GM10248 (cell line): ENCODE measurements around the gene FKBP2.

ENCODE experiments used
- CTCF ChIA-PET: fragments of 300-600 bp; sonication (Branson Sonifier 250); formaldehyde crosslinking; extraction: SDS; loops from one replicate; lab custom pipeline; 2021; ENCODE audit warnings: antibody characterized with exemption; lab: Yijun Ruan, JAX
- POLR2A ChIA-PET: fragments of 350-650 bp; sonication (Branson Sonifier 250); formaldehyde crosslinking; extraction: SDS; loops from one replicate; lab custom pipeline; 2020; ENCODE audit warnings: antibody characterized with exemption; lab: Yijun Ruan, JAX
- DNase-seq: peaks from one replicate; pipeline ENCODE4 v3.0.0; 2012; ENCODE audit errors: extremely low spot score
- CTCF ChIP-seq: IDR thresholded peaks from 2 replicates; pipeline ENCODE4 v1.5.1; 2012; ENCODE audit warnings: mild to moderate bottlenecking, low read depth; ENCODE audit errors: extremely low read depth, missing control alignments, control extremely low read depth

FKBP2 gene

DNA sequence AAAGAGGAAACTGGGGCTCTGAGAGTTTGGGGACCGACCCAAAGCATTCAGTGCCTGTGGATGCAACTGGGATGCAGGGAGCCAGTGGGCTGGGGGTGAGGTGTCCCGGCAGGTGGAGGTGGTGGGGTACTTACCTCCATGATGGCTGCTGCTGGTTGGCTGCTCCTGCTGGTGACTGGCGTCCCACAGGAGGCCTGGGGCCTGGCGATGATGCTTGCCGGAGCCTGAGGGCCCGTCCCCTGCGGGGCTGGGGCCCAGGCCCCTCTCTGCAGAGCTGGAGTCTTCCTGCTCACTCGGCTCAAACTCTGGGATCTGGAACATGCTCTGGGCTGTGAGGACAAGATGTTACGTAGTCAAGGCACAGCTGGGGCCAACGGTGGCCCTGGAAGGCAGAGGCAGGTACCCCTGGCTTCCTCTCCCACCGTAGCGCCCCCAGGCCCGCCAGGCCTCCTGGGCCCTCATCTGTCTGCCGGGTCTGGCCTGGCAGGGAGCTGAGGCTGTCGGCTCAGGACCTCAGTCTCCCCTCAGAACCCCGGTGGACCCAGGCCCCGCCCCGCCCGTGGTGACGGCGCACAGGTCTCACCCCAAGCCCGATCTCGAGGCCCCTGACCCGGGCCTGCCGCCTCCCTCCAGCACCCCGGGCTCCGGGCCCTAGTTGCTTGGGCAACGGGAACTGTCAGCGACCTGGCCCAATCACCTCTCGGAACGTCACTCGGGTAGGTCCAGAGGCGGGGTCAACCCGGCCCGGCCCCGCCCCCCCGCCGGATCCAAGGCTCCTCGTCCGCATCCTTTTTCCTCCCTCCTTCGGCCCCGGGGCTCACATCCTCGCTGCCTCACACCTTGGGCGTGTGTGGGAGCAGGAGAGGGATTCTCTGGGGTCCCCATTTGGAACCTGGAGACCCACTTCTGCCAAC lies 43.4 kb downstream of the FKBP2 start, which contains the start of gene BAD:
Gene BAD, minus strand, starts transcription at position 618 of the 914 bp plus-strand sequence. Its CDS starts 297 bp downstream, at position 321.
- CTCF ChIA-PET = interaction anchor here (1.2 to 14.3 kb wide), 4 partner anchors 13 to 79 kb away, joined by 3 to 186 read pairs (median 14); partner anchors contain the start of genes CATSPERZ and ESRRA

GRCh38 chr11:64284962-64285884 lies 44.3 kb downstream of the FKBP2 start, which contains the start of gene GPR137:
GPR137 (plus strand) TSS chr11:64285848; CDS start chr11:64286525, 677 bp downstream.
- peak; percentile 6 for TF ChIP-seq CTCF
- POLR2A ChIA-PET = interaction anchor here (0.6 to 2.7 kb wide), 5 partner anchors 14 to 100 kb away, joined by 3 to 11 read pairs (median 4); partner anchors contain the start of genes NUDT22 and STIP1
- peak; percentile 94 for DNase-seq
- CTCF ChIA-PET = interaction anchor here (1.2 to 14.3 kb wide), 4 partner anchors 13 to 80 kb away, joined by 3 to 186 read pairs (median 14); partner anchors contain the start of genes CATSPERZ and ESRRA

More for the DNA sequence above, 43.4 kb downstream of the FKBP2 start, which contains the start of gene BAD:
- DNase-seq = peak; percentile 99
- peak; percentile 0 for TF ChIP-seq CTCF
- POLR2A ChIA-PET = interaction anchor here (0.8 to 2.7 kb wide), 4 partner anchors 13 to 99 kb away, joined by 3 to 11 read pairs (median 4); partner anchors contain the start of genes NUDT22 and STIP1

GRCh38 chr11:64285885-64286800 lies 45.2 kb downstream of the FKBP2 start:
- peak; percentile 19 for TF ChIP-seq CTCF
- CTCF ChIA-PET = interaction anchor here (1.3 to 14.3 kb wide), 3 partner anchors 17 to 81 kb away, joined by 3 to 186 read pairs (median 6); partner anchors contain the start of genes CATSPERZ and ESRRA
- no peak for DNase-seq
- POLR2A ChIA-PET = interaction anchor here (0.6 kb wide), 1 partner anchor 15 kb away, joined by 4 read pairs; no protein-coding TSS in a partner anchor

DNA sequence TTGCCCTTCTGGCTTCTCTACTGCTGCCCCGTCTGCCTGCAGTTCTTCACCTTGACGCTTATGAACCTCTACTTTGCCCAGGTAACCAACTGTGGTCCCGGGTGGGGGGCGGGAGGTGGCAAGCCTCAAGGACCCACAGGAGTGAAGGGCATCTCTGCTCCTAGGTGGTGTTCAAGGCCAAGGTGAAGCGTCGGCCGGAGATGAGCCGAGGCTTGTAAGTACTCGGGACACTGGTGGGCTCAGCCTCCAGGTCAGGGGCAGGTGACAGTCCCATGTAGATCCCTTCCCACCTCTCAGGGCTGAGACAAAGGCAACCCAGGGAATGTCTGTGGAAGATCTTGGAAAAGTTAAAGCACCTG lies 45.9 kb downstream of the FKBP2 start:
- no peak for TF ChIP-seq CTCF
- POLR2A ChIA-PET = no interaction called here
- DNase-seq = no peak
- CTCF ChIA-PET = interaction anchor here (1.3 to 14.3 kb wide), 2 partner anchors 16 to 24 kb away, joined by 3 to 186 read pairs; partner anchors contain the start of genes CATSPERZ and ESRRA

GRCh38 chr11:64287676-64288352 lies 46.9 kb downstream of the FKBP2 start:
- ChIA-PET POLR2A (interaction anchor here (0.6 kb wide), 1 partner anchor 22 kb away, joined by 3 read pairs; no protein-coding TSS in a partner anchor), CTCF (interaction anchor here (1.0 to 14.3 kb wide), 3 partner anchors 9 to 23 kb away, joined by 3 to 186 read pairs (median 3); partner anchors contain the start of genes CATSPERZ and ESRRA)
- TF ChIP-seq CTCF = no peak
- DNase-seq = no peak
